ENCODE measurements around the gene FNDC3B.

Gene FNDC3B

GRCh38 chr3:172051957-172052354 lies 12.6 kb downstream of the FNDC3B start:
- no peak overlapping the region for H3K27ac ChIP-seq (ENCODE audit: low read depth, low read length)
- H3K27me3 ChIP-seq (ENCODE audit: low read length): no peaks in the 10 kb centered on the region
- H3F3A ChIP-seq (ENCODE audit: insufficient read depth): no peaks in the 10 kb centered on the region
- no peak overlapping the region for H3K4me3 ChIP-seq (ENCODE audit: insufficient read depth, low read length, poor library complexity, severe bottlenecking)
- no peaks in the 10 kb centered on the region for H3K9me3 ChIP-seq (ENCODE audit: insufficient read depth, low read length)
- no peak overlapping the region for H3K4me2 ChIP-seq (ENCODE audit: low read depth, low read length, poor library complexity, severe bottlenecking)
- H3K79me2 ChIP-seq (ENCODE audit: insufficient read depth, low read length): no peaks in the 10 kb centered on the region
- no peaks in the 10 kb centered on the region for H3K9me2 ChIP-seq (replicated peaks; ENCODE audit: insufficient read depth, low read length)
- 0 out of 2 replicates have a peak, but pooled peaks cover 3% of the 10 kb centered on the region for H4K20me1 ChIP-seq (ENCODE audit: low read depth, low read length)
- H3K36me3 ChIP-seq (ENCODE audit: low read length): no peaks in the 10 kb centered on the region
- no peak for TF ChIP-seq EZH2phosphoT487 (conservative IDR thresholded peaks at IDR 0.05; ENCODE audit: low read length)
- TF ChIP-seq, protein P1, sequence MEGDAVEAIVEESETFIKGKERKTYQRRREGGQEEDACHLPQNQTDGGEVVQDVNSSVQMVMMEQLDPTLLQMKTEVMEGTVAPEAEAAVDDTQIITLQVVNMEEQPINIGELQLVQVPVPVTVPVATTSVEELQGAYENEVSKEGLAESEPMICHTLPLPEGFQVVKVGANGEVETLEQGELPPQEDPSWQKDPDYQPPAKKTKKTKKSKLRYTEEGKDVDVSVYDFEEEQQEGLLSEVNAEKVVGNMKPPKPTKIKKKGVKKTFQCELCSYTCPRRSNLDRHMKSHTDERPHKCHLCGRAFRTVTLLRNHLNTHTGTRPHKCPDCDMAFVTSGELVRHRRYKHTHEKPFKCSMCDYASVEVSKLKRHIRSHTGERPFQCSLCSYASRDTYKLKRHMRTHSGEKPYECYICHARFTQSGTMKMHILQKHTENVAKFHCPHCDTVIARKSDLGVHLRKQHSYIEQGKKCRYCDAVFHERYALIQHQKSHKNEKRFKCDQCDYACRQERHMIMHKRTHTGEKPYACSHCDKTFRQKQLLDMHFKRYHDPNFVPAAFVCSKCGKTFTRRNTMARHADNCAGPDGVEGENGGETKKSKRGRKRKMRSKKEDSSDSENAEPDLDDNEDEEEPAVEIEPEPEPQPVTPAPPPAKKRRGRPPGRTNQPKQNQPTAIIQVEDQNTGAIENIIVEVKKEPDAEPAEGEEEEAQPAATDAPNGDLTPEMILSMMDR (IDR thresholded peaks at IDR 0.05; ENCODE audit: insufficient read depth, low read length, poor library complexity, severe bottlenecking): no peak
- H2AFZ ChIP-seq (ENCODE audit: low read depth, low read length, severe bottlenecking): no peak overlapping the region
- no peak overlapping the region for H3K9ac ChIP-seq (ENCODE audit: low read length)

DNA sequence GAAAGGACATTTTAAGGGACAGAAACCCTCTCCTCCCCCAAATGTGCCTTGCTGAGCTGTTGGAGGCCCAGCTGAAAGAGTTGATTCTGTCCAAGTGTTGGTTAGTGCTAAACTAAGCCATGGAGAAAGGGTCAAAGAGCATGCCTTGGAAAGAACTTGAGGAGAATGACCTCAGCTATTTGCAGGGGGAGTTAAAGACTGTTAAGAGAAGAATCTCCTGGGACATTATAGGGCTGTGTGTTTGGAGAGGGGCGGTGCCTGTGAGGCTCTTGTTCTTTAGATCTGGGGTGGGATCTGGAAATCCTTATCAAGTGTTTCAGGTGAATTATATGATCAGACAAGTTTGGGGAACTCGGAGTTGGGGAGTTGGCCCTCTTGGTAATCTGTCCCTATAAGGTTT lies 13.0 kb downstream of the FNDC3B start:
- Histone ChIP-seq H4K20me1 (ENCODE audit: low read depth, low read length) (0 out of 2 replicates have a peak, but pooled peaks cover 3% of the 10 kb centered on the region), H3K9me3 (ENCODE audit: insufficient read depth, low read length) (no peaks in the 10 kb centered on the region), H3K36me3 (ENCODE audit: low read length) (no peaks in the 10 kb centered on the region), H3K4me2 (ENCODE audit: low read depth, low read length, poor library complexity, severe bottlenecking) (no peak overlapping the region), H3K4me3 (ENCODE audit: insufficient read depth, low read length, poor library complexity, severe bottlenecking) (no peak overlapping the region), H3F3A (ENCODE audit: insufficient read depth) (no peaks in the 10 kb centered on the region), H3K27ac (ENCODE audit: low read depth, low read length) (no peak overlapping the region), H3K27me3 (ENCODE audit: low read length) (no peaks in the 10 kb centered on the region), H3K9ac (ENCODE audit: low read length) (no peak overlapping the region), H3K9me2 (replicated peaks; ENCODE audit: insufficient read depth, low read length) (no peaks in the 10 kb centered on the region), H2AFZ (ENCODE audit: low read depth, low read length, severe bottlenecking) (no peak overlapping the region), H3K79me2 (ENCODE audit: insufficient read depth, low read length) (no peaks in the 10 kb centered on the region)
- TF ChIP-seq, protein P1 (IDR thresholded peaks at IDR 0.05; ENCODE audit: insufficient read depth, low read length, poor library complexity, severe bottlenecking): no peak
- no peak for TF ChIP-seq EZH2phosphoT487 (conservative IDR thresholded peaks at IDR 0.05; ENCODE audit: low read length)

- no peaks in the 10 kb centered on the region for H3F3A ChIP-seq (ENCODE audit: insufficient read depth)
- H4K20me1 ChIP-seq (ENCODE audit: low read depth, low read length): 0 out of 2 replicates have a peak, but pooled peaks cover 5% of the 10 kb centered on the region
- H3K36me3 ChIP-seq (ENCODE audit: low read length): no peaks in the 10 kb centered on the region
- no peak overlapping the region for H3K4me2 ChIP-seq (ENCODE audit: low read depth, low read length, poor library complexity, severe bottlenecking)
- H3K27ac ChIP-seq (ENCODE audit: low read depth, low read length): no peak overlapping the region
- H3K4me3 ChIP-seq (ENCODE audit: insufficient read depth, low read length, poor library complexity, severe bottlenecking): no peak overlapping the region
- no peak for TF ChIP-seq EZH2phosphoT487 (conservative IDR thresholded peaks at IDR 0.05; ENCODE audit: low read length)
- TF ChIP-seq, protein P1 (IDR thresholded peaks at IDR 0.05; ENCODE audit: insufficient read depth, low read length, poor library complexity, severe bottlenecking): no peak
- H3K9ac ChIP-seq (ENCODE audit: low read length): no peak overlapping the region
- H2AFZ ChIP-seq (ENCODE audit: low read depth, low read length, severe bottlenecking): no peak overlapping the region
- H3K9me3 ChIP-seq (ENCODE audit: insufficient read depth, low read length): no peaks in the 10 kb centered on the region
- no peaks in the 10 kb centered on the region for H3K79me2 ChIP-seq (ENCODE audit: insufficient read depth, low read length)
- H3K9me2 ChIP-seq (replicated peaks; ENCODE audit: insufficient read depth, low read length): no peaks in the 10 kb centered on the region
- H3K27me3 ChIP-seq (ENCODE audit: low read length): no peaks in the 10 kb centered on the region
These were observed 14.9 kb downstream of the FNDC3B start for GRCh38 chr3:172054115-172054764.

Measured in SU-DHL-6 (cell line).